ENCODE results near the gene ZDHHC16. TPM values are rescaled to one million over a fixed set of nuclear protein-coding genes. Genes with fewer than 3 reads are reported as not detected.

ZDHHC16 gene
- total and polyA plus RNA-seq, 7 donors = 19.7 to 44.9 (median 23.3) TPM

DNA sequence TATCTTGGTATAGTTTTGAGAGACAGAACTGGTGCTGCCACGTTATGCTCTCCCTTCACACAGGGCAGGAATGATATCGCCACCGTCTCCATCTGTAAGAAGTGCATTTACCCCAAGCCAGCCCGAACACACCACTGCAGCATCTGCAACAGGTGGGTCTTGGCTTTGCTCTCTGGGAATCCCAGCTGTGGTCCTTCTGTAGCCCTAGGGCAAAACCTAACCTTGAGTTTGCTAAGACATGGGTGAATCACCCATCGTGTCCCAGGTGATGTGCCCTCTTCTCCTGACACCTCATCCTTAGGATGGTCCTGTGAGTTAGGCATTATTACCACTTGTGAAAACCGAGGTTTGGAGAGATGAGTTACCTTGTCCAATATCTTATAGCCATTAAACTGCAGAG lies 6.4 kb downstream of the ZDHHC16 start:
- WGBS, 3 donors = 84 to 90% (median 84%) methylated on average over 6 of the region's 6 CpGs
- intact Hi-C loops (cut with DNase I) = no loop called here
- TF ChIP-seq, protein P1, sequence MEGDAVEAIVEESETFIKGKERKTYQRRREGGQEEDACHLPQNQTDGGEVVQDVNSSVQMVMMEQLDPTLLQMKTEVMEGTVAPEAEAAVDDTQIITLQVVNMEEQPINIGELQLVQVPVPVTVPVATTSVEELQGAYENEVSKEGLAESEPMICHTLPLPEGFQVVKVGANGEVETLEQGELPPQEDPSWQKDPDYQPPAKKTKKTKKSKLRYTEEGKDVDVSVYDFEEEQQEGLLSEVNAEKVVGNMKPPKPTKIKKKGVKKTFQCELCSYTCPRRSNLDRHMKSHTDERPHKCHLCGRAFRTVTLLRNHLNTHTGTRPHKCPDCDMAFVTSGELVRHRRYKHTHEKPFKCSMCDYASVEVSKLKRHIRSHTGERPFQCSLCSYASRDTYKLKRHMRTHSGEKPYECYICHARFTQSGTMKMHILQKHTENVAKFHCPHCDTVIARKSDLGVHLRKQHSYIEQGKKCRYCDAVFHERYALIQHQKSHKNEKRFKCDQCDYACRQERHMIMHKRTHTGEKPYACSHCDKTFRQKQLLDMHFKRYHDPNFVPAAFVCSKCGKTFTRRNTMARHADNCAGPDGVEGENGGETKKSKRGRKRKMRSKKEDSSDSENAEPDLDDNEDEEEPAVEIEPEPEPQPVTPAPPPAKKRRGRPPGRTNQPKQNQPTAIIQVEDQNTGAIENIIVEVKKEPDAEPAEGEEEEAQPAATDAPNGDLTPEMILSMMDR (IDR thresholded peaks at IDR 0.05) = no peak
- ATAC-seq (no peak), DNase-seq (no peak)
- Histone ChIP-seq H3K4me1 (peaks cover 14% of the 10 kb centered on the region), H3K9me3 (no peaks in the 10 kb centered on the region), H3K36me3 (ENCODE audit: insufficient read depth in 1 of 2, low read depth in 1 of 2) (peaks cover 3 to 50% of the 10 kb centered on the region in 2 donors), H3K4me3 (no peak overlapping the region), H3K27me3 (ENCODE audit: insufficient read depth in 3 of 3, low read length in 2 of 3) (no peaks in the 10 kb centered on the region), H3K27ac (no peak overlapping the region)

DNA sequence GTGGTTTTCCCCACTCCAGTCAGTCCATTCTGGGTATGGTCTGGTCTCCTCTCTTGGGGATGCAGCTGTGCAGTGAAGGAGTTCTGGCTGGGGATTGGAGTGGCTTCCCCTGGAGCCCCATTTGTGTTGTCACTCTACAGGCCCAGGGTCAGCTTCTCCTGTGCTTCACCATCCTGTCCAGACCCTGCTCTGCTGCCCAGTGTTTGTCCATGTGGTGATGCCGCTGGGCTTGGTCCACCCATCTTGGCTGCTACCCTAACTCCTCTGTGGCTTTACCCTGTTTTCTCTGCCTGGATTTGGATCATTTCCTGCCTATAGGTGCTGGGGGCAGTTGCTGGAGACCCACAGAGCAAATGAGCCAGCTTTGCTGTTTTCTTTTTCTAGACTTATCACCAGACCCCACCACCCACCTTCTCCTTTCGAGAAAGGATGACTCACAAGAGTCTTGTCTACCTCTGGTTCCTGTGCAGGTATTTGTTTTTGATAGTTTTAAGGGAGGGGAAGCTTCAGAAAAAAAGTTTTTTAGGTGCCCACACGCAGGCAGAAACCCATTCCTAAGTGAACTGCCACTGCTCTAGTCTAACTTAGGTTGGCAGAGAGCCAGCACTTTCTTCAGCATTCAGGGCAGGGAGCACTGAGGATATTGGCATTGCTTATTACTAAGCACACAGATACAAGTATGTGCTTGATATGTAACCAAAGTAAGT lies 8.5 kb downstream of the ZDHHC16 start:
- 62 to 78% (median 66%) methylated on average over 3 of the region's 3 CpGs for WGBS, 3 donors
- intact Hi-C loops (cut with DNase I) = no loop called here
- TF ChIP-seq, protein P1 (IDR thresholded peaks at IDR 0.05) = no peak
- Histone ChIP-seq H3K4me1 (peaks cover 7% of the 10 kb centered on the region), H3K27me3 (ENCODE audit: insufficient read depth in 3 of 3, low read length in 2 of 3) (no peaks in the 10 kb centered on the region), H3K36me3 (ENCODE audit: insufficient read depth in 1 of 2, low read depth in 1 of 2) (peaks cover 5 to 72% of the 10 kb centered on the region in 2 donors), H3K4me3 (no peak overlapping the region), H3K9me3 (no peaks in the 10 kb centered on the region), H3K27ac (no peak overlapping the region)
- DNase-seq (no peak), ATAC-seq (peak in 2 of 4 donors; percentile 14 to 56)

DNA sequence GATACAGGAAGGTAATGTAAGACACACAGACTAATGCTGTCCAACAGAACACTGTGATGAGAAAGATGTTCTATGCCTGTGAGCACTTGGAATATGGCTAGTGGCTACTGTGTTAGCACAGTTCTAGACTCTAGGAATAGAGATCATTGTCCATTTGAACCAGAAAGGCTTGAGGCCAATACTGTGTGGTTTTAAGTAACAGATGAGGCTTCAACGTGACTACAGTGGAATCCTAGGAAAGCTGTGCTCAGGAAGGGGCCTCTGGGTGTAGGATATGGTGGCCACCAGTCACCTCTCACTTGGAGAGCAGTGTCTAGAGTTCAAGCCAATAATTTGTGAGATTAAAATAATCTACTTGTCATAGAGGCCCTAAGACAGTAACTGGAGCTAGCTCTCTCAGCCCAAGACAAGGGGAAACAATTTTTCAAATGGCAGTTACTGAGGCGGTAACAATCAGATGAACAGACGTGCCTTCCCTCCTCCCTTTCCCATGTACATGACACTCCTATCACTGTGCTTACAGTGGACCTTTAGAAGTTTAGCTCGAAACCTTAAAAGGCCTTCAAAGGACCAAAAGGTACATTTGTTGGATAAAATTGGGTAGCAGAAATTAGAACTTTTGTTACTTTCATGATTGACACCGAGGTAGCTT lies 10.2 kb downstream of the ZDHHC16 start:
- TF ChIP-seq, protein P1 (IDR thresholded peaks at IDR 0.05) = no peak
- H3K27ac ChIP-seq = no peak overlapping the region
- ATAC-seq (no peak), DNase-seq (no peak)
- H3K4me3 ChIP-seq = no peak overlapping the region
- peaks cover 18 to 88% of the 10 kb centered on the region in 2 donors for H3K36me3 ChIP-seq (ENCODE audit: insufficient read depth in 1 of 2, low read depth in 1 of 2)
- intact Hi-C loops (cut with DNase I) = no loop called here
- no peaks in the 10 kb centered on the region for H3K4me1 ChIP-seq
- no peaks in the 10 kb centered on the region for H3K27me3 ChIP-seq (ENCODE audit: insufficient read depth in 3 of 3, low read length in 2 of 3)
- 57 to 72% (median 70%) methylated on average over 5 of the region's 5 CpGs for WGBS, 3 donors
- H3K9me3 ChIP-seq = no peaks in the 10 kb centered on the region

DNA sequence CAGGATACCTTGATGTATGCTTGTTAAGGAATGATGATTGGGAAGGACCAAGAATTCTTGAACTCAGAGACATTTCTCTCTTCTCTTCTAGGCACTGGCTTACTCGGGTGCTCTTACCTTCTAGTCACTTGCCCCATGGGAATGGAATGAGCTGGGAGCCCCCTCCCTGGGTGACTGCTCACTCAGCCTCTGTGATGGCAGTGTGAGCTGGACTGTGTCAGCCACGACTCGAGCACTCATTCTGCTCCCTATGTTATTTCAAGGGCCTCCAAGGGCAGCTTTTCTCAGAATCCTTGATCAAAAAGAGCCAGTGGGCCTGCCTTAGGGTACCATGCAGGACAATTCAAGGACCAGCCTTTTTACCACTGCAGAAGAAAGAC lies 10.7 kb downstream of the ZDHHC16 start:
- no peak overlapping the region for H3K4me3 ChIP-seq
- TF ChIP-seq, protein P1 (IDR thresholded peaks at IDR 0.05) = no peak
- no peak for ATAC-seq
- H3K27ac ChIP-seq = no peak overlapping the region
- H3K9me3 ChIP-seq = no peaks in the 10 kb centered on the region
- intact Hi-C loops (cut with DNase I) = no loop called here
- peaks cover 23 to 90% of the 10 kb centered on the region in 2 donors for H3K36me3 ChIP-seq (ENCODE audit: insufficient read depth in 1 of 2, low read depth in 1 of 2)
- no peaks in the 10 kb centered on the region for H3K4me1 ChIP-seq
- no peak for DNase-seq
- 66 to 72% (median 69%) methylated on average over 3 of the region's 3 CpGs for WGBS, 3 donors
- no peaks in the 10 kb centered on the region for H3K27me3 ChIP-seq (ENCODE audit: insufficient read depth in 3 of 3, low read length in 2 of 3)

All from psoas muscle (tissue), 8 donors.